Ishikawa (cell line): Measurements from ENCODE around the gene KASH5.
A peak's percentile ranks its signal among the peaks of the same experiment; 100 is the strongest.

Experiments
- CEBPB ChIP-seq: IDR thresholded peaks from 2 replicates; pipeline ENCODE4 v1.6.1; 2012
- CREB1 ChIP-seq: IDR thresholded peaks from 2 replicates; pipeline ENCODE4 v1.6.1; 2012; ENCODE audit warnings: low read depth
- EGR1 ChIP-seq: IDR thresholded peaks from 2 replicates; pipeline ENCODE4 v1.6.1; 2012
- EP300 ChIP-seq: IDR thresholded peaks from 2 replicates; pipeline ENCODE4 v1.6.1; 2012; ENCODE audit warnings: borderline replicate concordance
- FOXM1 ChIP-seq: IDR thresholded peaks from 2 replicates; pipeline ENCODE4 v1.6.1; 2012; ENCODE audit warnings: low read depth, borderline replicate concordance
- NFIC ChIP-seq: IDR thresholded peaks from 2 replicates; pipeline ENCODE4 v1.6.1; 2012
- RAD21 ChIP-seq: IDR thresholded peaks from 2 replicates; pipeline ENCODE4 v1.6.1; 2012; ENCODE audit warnings: low read depth
- REST ChIP-seq: IDR thresholded peaks from 2 replicates; pipeline ENCODE4 v1.6.1; 2012; ENCODE audit warnings: low read depth, mild to moderate bottlenecking
- TAF1 ChIP-seq: IDR thresholded peaks from 2 replicates; pipeline ENCODE4 v1.6.1; 2012; ENCODE audit warnings: low read depth, mild to moderate bottlenecking
- TCF12 ChIP-seq: IDR thresholded peaks from 2 replicates; pipeline ENCODE4 v1.6.1; 2012; ENCODE audit warnings: low read depth
- TEAD4 ChIP-seq: IDR thresholded peaks from 2 replicates; pipeline ENCODE4 v1.6.1; 2012
- USF1 ChIP-seq: IDR thresholded peaks from 2 replicates; pipeline ENCODE4 v1.6.1; 2012
- YY1 ChIP-seq: IDR thresholded peaks from 2 replicates; pipeline ENCODE4 v1.6.1; 2012; ENCODE audit warnings: low read depth
- ZBTB7A ChIP-seq: IDR thresholded peaks from 2 replicates; pipeline ENCODE4 v1.6.1; 2012; ENCODE audit warnings: low read depth
- TF ChIP-seq, protein P1 (sequence below): IDR thresholded peaks from 2 replicates; pipeline ENCODE4 v1.6.1; 2012

The KASH5 gene

GRCh38 chr19:49387936-49388372 lies at the start of gene KASH5:
KASH5 (plus strand) TSS chr19:49388249; CDS start chr19:49390884, 2,635 bp downstream.
- peak; percentile 53; the same call in 1 of the 2 replicates for TF ChIP-seq YY1
- TF ChIP-seq TCF12: 0 out of 2 replicates have a peak, but pooled peaks have one; percentile 29
- peak; percentile 33; the same call in 1 of the 2 replicates for TF ChIP-seq ZBTB7A
- TF ChIP-seq FOXM1: no peak
- TF ChIP-seq EP300: no peak
- no peak for TF ChIP-seq USF1
- TF ChIP-seq EGR1: 0 out of 2 replicates have a peak, but pooled peaks have one; percentile 11
- TF ChIP-seq, protein P1, sequence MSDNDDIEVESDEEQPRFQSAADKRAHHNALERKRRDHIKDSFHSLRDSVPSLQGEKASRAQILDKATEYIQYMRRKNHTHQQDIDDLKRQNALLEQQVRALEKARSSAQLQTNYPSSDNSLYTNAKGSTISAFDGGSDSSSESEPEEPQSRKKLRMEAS: peak; percentile 98
- no peak for TF ChIP-seq TEAD4
- TF ChIP-seq CREB1: no peak
- no peak for TF ChIP-seq NFIC
- TF ChIP-seq CEBPB: no peak
- no peak; the same call in 1 of the 2 replicates for TF ChIP-seq TAF1
- TF ChIP-seq REST: no peak
- TF ChIP-seq RAD21: no peak

DNA sequence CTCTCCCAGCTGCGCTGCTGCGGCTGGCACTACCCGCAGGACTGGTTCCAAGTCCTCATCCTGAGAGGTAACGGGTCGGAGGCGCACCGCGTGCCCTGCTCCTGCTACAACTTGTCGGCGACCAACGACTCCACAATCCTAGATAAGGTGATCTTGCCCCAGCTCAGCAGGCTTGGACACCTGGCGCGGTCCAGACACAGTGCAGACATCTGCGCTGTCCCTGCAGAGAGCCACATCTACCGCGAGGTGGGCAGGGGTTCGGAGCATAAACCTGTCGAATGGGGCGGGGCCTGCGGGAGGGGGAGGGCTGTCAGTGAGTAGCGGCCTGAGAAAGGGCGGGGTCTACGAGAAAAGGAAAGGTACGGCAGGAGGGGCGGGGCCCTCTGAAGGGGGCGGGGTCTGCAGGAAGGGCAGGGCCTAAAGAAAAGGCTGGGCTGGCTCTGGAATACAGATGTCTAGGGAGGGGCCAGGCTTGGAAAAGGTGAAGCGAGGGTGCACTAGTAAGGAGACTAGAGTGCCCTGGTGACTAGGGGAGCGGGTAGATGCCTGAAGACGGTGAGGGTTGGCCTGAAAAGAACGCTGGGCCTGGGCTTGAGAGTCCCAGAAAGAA lies 49.3 kb upstream of the KASH5 start:
- no peak for TF ChIP-seq TCF12
- TF ChIP-seq, protein P1: peak; percentile 52; the same call in 1 of the 2 replicates
- no peak for TF ChIP-seq FOXM1
- TF ChIP-seq RAD21: no peak
- no peak for TF ChIP-seq YY1
- TF ChIP-seq NFIC: no peak
- no peak for TF ChIP-seq TEAD4

DNA sequence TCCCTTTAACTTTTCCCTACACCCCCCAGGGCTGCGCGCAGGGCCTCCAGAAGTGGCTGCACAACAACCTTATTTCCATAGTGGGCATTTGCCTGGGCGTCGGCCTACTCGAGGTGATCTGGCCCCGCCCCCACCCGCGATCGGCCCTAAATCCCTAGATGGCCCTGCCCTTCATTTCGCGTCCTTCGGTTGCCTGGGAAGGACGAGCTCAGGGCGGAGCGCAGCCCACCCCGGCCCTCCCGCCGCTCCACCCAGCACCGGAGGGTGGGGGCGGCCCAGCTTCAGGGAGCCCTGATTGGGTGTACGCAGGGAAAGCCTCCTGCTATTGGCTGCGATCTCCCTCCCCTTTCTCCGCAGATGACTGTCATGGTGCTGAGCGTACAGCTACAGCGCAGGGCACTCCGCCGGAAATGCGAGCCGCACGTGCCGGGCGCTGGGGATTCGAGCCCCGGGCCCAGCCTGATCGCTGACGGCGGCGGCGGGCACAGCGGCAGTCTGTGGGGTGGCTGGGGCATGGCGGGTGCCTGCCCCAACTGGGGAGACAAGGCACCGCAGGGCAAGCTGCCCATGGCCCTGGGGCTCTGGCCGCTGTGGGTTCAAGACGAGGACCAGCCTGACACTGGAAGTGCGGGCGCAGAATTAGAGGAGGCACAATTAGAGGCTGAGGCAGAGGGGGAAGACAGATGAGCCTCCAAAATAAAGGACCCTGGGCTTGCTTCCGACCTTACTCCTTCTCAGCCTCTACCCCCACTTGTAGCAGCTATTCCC lies 48.6 kb upstream of the KASH5 start:
- TF ChIP-seq, protein P1: peak; percentile 100
- TF ChIP-seq FOXM1 (no peak), USF1 (peak; percentile 80), TEAD4 (0 out of 2 replicates have a peak, but pooled peaks have one; percentile 35), CREB1 (0 out of 2 replicates have a peak, but pooled peaks have one; percentile 33), EGR1 (peak; percentile 37; the same call in 1 of the 2 replicates), CEBPB (no peak), EP300 (peak; percentile 44; the same call in 1 of the 2 replicates), TCF12 (peak; percentile 74), NFIC (no peak), REST (no peak), RAD21 (no peak), YY1 (peak; percentile 84), ZBTB7A (peak; percentile 61; the same call in 1 of the 2 replicates), TAF1 (peak; percentile 34; the same call in 1 of the 2 replicates)

DNA sequence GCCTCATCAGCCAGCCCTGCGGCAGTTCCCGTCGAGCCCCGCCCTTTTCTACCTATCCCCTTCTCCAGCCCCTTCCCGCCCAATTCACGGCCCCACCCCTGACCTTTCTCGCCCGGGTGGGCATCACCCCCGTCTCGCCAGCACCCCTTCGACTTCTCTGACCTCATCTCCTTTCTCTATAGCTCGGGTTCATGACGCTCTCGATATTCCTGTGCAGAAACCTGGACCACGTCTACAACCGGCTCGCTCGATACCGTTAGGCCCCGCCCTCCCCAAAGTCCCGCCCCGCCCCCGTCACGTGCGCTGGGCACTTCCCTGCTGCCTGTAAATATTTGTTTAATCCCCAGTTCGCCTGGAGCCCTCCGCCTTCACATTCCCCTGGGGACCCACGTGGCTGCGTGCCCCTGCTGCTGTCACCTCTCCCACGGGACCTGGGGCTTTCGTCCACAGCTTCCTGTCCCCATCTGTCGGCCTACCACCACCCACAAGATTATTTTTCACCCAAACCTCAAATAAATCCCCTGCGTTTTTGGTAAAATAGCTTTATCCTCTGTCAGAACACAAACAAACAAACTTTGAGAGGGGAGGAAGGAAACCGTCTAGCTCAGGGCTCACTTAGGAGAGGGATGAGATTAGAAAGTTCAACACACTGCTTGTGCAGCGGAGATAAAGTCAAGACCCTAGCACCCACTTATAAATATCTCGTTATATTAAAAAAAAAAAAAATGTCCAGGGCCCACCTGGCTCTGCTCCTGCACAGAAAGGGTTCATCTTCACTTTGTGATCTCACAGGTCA lies 47.8 kb upstream of the KASH5 start:
- TF ChIP-seq ZBTB7A (no peak), USF1 (no peak), EP300 (no peak), EGR1 (no peak), FOXM1 (no peak)
